GM23338 (cell line): Measurements from ENCODE around the gene HIVEP1. TPM values are rescaled to one million over a fixed set of nuclear protein-coding genes. Genes with fewer than 3 reads are reported as not detected.

ENCODE experiments used
- ATAC-seq: fragments of 200-7000 bp; cut with Tn5 transposase; 3 replicates; pipeline ENCODE4 v1.9.1; 2020
- DNase-seq: peaks from one replicate; pipeline ENCODE4 v3.0.0-alpha.2; 2015; ENCODE audit warnings: low spot score
- H2AFZ ChIP-seq: fragments of 200-600 bp; sonication (generic); 2 replicates; pipeline ENCODE4 v1.8.0; 2016; ENCODE audit warnings: antibody characterized with exemption, mild to moderate bottlenecking, moderate library complexity
- H3F3A ChIP-seq: fragments of 200-600 bp; sonication (generic); replicated peaks from 2 replicates; pipeline ENCODE4 v1.8.0; 2017; ENCODE audit warnings: antibody characterized with exemption, mixed run types, low read depth
- H3K27ac ChIP-seq: fragments of 200-600 bp; sonication (generic); 2 replicates; pipeline ENCODE4 v1.6.1; 2016; ENCODE audit warnings: low read depth
- H3K27me3 ChIP-seq: fragments of 200-600 bp; sonication (generic); 2 replicates; pipeline ENCODE4 v1.8.0; 2016; ENCODE audit warnings: mild to moderate bottlenecking, mixed run types, moderate library complexity; ENCODE audit not compliant: insufficient read depth
- H3K36me3 ChIP-seq: fragments of 200-600 bp; sonication (generic); 2 replicates; pipeline ENCODE4 v1.8.0; 2016; ENCODE audit warnings: mild to moderate bottlenecking; ENCODE audit not compliant: insufficient read depth
- H3K4me1 ChIP-seq: fragments of 200-600 bp; sonication (generic); 2 replicates; pipeline ENCODE4 v1.8.0; 2016; ENCODE audit warnings: mild to moderate bottlenecking, moderate library complexity; ENCODE audit not compliant: insufficient read depth
- H3K4me2 ChIP-seq: fragments of 200-600 bp; sonication (generic); 2 replicates; pipeline ENCODE4 v1.7.1; 2017; ENCODE audit warnings: mixed run types
- H3K4me3 ChIP-seq: fragments of 200-600 bp; sonication (generic); 2 replicates; pipeline ENCODE4 v1.6.1; 2016; ENCODE audit warnings: mixed run types
- H3K79me2 ChIP-seq: fragments of 200-600 bp; sonication (generic); replicated peaks from 2 replicates; pipeline ENCODE4 v1.8.0; 2017; ENCODE audit warnings: mild to moderate bottlenecking; ENCODE audit not compliant: insufficient read depth
- H3K9me2 ChIP-seq: fragments of 200-600 bp; sonication (generic); 2 replicates; pipeline ENCODE4 v1.8.0; 2017; ENCODE audit not compliant: insufficient read depth
- H4K20me1 ChIP-seq: fragments of 200-600 bp; sonication (generic); replicated peaks from 2 replicates; pipeline ENCODE4 v1.8.0; 2017; ENCODE audit warnings: mild to moderate bottlenecking; ENCODE audit not compliant: insufficient read depth
- H3K27ac Mint-ChIP-seq: 2 replicates; pipeline ENCODE4 v1.8.0; 2020; ENCODE audit warnings: inconsistent platforms, mild to moderate bottlenecking, moderate library complexity, mixed read lengths
- H3K27me3 Mint-ChIP-seq: 3 replicates; pipeline ENCODE4 v1.8.0; 2022; ENCODE audit warnings: low read depth, mild to moderate bottlenecking, moderate library complexity, mixed read lengths, inconsistent platforms; ENCODE audit not compliant: insufficient read depth, poor library complexity
- H3K36me3 Mint-ChIP-seq: 3 replicates; pipeline ENCODE4 v1.8.0; 2021; ENCODE audit warnings: low read depth, mild to moderate bottlenecking, inconsistent platforms, moderate library complexity, mixed read lengths
- H3K4me1 Mint-ChIP-seq: 3 replicates; pipeline ENCODE4 v1.8.0; 2020; ENCODE audit warnings: mild to moderate bottlenecking, inconsistent platforms, mixed read lengths
- H3K4me3 Mint-ChIP-seq: 3 replicates; pipeline ENCODE4 v1.8.0; 2021; ENCODE audit warnings: moderate library complexity, mild to moderate bottlenecking, inconsistent platforms, mixed read lengths
- H3K9me3 Mint-ChIP-seq: 3 replicates; pipeline ENCODE4 v1.8.0; 2020; ENCODE audit warnings: moderate library complexity, mild to moderate bottlenecking, inconsistent platforms, mixed read lengths
- CREB1 ChIP-seq: fragments of 250-450 bp; sonication (Bioruptor Pico); IDR thresholded peaks from 2 replicates; pipeline ENCODE4 v1.5.0; 2020; ENCODE audit warnings: low read depth, mild to moderate bottlenecking, moderate library complexity
- CTCF ChIP-seq, 2 experiments: fragments of 200-600 bp in 1 of 2; sonication (generic) in 1 of 2; conservative IDR thresholded peaks; 2 replicates each; pipeline versions ENCODE4 v1.5.1 to v1.6.1; 2016 to 2017; ENCODE audit warnings: antibody characterized with exemption in 2 of 2, low read depth in 2 of 2, mild to moderate bottlenecking in 2 of 2, moderate library complexity in 1 of 2
- EZH2 ChIP-seq: fragments of 200-600 bp; sonication (generic); IDR thresholded peaks from one replicate; pipeline ENCODE4 v1.8.0; 2017; ENCODE audit warnings: antibody characterized with exemption, mild to moderate bottlenecking, low read depth; ENCODE audit not compliant: unreplicated experiment
- EZH2phosphoT487 ChIP-seq: fragments of 200-600 bp; sonication (generic); IDR thresholded peaks from one replicate; pipeline ENCODE4 v1.8.1; 2018; ENCODE audit warnings: antibody characterized with exemption; ENCODE audit not compliant: unreplicated experiment
- JUNB ChIP-seq: IDR thresholded peaks from one replicate; pipeline ENCODE4 v1.6.1; 2016; ENCODE audit warnings: antibody characterized with exemption; ENCODE audit not compliant: unreplicated experiment
- NANOG ChIP-seq: IDR thresholded peaks from 2 replicates; pipeline ENCODE4 v1.6.1; 2016; ENCODE audit warnings: antibody characterized with exemption, borderline replicate concordance
- POLR2AphosphoS5 ChIP-seq: IDR thresholded peaks from 2 replicates; pipeline ENCODE4 v1.6.1; 2016; ENCODE audit warnings: antibody characterized with exemption, low read depth
- STAT1 ChIP-seq: IDR thresholded peaks from one replicate; pipeline ENCODE4 v1.6.1; 2016; ENCODE audit warnings: antibody characterized with exemption; ENCODE audit not compliant: unreplicated experiment
- ZNF114 ChIP-seq: fragments of 250-450 bp; sonication (Bioruptor Pico); IDR thresholded peaks from 2 replicates; pipeline ENCODE4 v1.5.0; 2020; ENCODE audit warnings: mild to moderate bottlenecking, moderate library complexity
- ZNF331 ChIP-seq: fragments of 250-450 bp; sonication (Bioruptor Pico); IDR thresholded peaks from 2 replicates; pipeline ENCODE4 v1.5.0; 2020; ENCODE audit warnings: low read depth, mild to moderate bottlenecking, moderate library complexity
- polyA plus RNA-seq: library from polyadenylated mRNA; unstranded; fragments of >200 nt; fragmentation: Nextera tagmentation; extraction: Ambion mirVana; gene quantifications from 2 replicates; pipeline ENCODE4 v1.2.1, GENCODE V29; 2016
- total RNA-seq: library from RNA; depleted of rRNA; stranded (reverse); fragments of >200 nt; shearing (Covaris generic); gene quantifications from 2 replicates; pipeline ENCODE4 v1.2.3, GENCODE V29; 2014
- TF ChIP-seq, protein P1 (sequence below): fragments of 250-450 bp; sonication (Bioruptor Pico); IDR thresholded peaks from 2 replicates; pipeline ENCODE4 v1.5.0; 2020; ENCODE audit warnings: mild to moderate bottlenecking, moderate library complexity
- TF ChIP-seq, protein P2 (sequence below): IDR thresholded peaks from one replicate; pipeline ENCODE4 v1.6.1; 2018; ENCODE audit warnings: antibody characterized with exemption; ENCODE audit not compliant: unreplicated experiment
- TF ChIP-seq, protein P3 (sequence below): IDR thresholded peaks from 2 replicates; pipeline ENCODE4 v1.6.1; 2016; ENCODE audit warnings: antibody characterized with exemption

HIVEP1 gene
- total and polyA plus RNA-seq, 2 experiments from 2014 or later: 10.1 to 21.7 TPM

DNA sequence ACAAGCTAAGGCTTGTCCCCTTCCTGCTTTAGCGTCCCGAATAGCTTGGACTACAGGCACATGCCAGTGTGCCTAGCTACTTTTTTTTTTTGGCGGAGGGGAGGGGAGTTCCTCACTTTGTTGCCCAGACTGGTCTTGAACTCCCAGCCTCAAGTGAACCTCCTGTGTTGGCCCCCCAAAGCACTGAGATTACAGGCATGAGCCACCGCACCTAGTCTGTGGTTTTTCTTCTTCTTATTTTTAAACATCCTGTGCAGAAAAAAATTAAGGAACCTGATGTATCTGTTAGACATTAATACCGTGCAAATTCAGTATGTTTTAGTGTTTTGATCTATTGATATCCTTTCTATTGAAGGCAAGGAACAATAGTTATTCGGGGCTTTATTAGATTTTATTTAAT is 25.7 kb downstream of the HIVEP1 start:
- H3K27ac ChIP-seq: no peak overlapping the region
- peak overlapping the region; percentile 88; the same call in 1 of the 2 replicates for H3K27ac Mint-ChIP-seq
- ATAC-seq (no peak), DNase-seq (no peak)
- no peaks in the 10 kb centered on the region for H3F3A ChIP-seq
- H3K4me1 Mint-ChIP-seq: peaks cover 53% of the 10 kb centered on the region
- H3K9me2 ChIP-seq: no peaks in the 10 kb centered on the region
- H3K36me3 ChIP-seq: no peaks in the 10 kb centered on the region
- no peak overlapping the region for H3K4me3 ChIP-seq
- no peak overlapping the region for H3K4me3 Mint-ChIP-seq
- no peak overlapping the region for H2AFZ ChIP-seq
- H3K9me3 Mint-ChIP-seq: peaks cover 3% of the 10 kb centered on the region; the same call in 2 of the 3 replicates
- peaks cover 16% of the 10 kb centered on the region; the same call in 2 of the 3 replicates for H3K36me3 Mint-ChIP-seq
- TF ChIP-seq POLR2AphosphoS5 (no peak), NANOG (no peak), CREB1 (CRISPR knock-in tag) (no peak), JUNB (no peak), STAT1 (no peak), CTCF (conservative IDR thresholded peaks at IDR 0.05; ENCODE audit: low read depth in 2 of 2) (no peak), ZNF331 (no peak), ZNF114 (CRISPR knock-in tag) (no peak), EZH2 (no peak), EZH2phosphoT487 (no peak)
- TF ChIP-seq, protein P1, sequence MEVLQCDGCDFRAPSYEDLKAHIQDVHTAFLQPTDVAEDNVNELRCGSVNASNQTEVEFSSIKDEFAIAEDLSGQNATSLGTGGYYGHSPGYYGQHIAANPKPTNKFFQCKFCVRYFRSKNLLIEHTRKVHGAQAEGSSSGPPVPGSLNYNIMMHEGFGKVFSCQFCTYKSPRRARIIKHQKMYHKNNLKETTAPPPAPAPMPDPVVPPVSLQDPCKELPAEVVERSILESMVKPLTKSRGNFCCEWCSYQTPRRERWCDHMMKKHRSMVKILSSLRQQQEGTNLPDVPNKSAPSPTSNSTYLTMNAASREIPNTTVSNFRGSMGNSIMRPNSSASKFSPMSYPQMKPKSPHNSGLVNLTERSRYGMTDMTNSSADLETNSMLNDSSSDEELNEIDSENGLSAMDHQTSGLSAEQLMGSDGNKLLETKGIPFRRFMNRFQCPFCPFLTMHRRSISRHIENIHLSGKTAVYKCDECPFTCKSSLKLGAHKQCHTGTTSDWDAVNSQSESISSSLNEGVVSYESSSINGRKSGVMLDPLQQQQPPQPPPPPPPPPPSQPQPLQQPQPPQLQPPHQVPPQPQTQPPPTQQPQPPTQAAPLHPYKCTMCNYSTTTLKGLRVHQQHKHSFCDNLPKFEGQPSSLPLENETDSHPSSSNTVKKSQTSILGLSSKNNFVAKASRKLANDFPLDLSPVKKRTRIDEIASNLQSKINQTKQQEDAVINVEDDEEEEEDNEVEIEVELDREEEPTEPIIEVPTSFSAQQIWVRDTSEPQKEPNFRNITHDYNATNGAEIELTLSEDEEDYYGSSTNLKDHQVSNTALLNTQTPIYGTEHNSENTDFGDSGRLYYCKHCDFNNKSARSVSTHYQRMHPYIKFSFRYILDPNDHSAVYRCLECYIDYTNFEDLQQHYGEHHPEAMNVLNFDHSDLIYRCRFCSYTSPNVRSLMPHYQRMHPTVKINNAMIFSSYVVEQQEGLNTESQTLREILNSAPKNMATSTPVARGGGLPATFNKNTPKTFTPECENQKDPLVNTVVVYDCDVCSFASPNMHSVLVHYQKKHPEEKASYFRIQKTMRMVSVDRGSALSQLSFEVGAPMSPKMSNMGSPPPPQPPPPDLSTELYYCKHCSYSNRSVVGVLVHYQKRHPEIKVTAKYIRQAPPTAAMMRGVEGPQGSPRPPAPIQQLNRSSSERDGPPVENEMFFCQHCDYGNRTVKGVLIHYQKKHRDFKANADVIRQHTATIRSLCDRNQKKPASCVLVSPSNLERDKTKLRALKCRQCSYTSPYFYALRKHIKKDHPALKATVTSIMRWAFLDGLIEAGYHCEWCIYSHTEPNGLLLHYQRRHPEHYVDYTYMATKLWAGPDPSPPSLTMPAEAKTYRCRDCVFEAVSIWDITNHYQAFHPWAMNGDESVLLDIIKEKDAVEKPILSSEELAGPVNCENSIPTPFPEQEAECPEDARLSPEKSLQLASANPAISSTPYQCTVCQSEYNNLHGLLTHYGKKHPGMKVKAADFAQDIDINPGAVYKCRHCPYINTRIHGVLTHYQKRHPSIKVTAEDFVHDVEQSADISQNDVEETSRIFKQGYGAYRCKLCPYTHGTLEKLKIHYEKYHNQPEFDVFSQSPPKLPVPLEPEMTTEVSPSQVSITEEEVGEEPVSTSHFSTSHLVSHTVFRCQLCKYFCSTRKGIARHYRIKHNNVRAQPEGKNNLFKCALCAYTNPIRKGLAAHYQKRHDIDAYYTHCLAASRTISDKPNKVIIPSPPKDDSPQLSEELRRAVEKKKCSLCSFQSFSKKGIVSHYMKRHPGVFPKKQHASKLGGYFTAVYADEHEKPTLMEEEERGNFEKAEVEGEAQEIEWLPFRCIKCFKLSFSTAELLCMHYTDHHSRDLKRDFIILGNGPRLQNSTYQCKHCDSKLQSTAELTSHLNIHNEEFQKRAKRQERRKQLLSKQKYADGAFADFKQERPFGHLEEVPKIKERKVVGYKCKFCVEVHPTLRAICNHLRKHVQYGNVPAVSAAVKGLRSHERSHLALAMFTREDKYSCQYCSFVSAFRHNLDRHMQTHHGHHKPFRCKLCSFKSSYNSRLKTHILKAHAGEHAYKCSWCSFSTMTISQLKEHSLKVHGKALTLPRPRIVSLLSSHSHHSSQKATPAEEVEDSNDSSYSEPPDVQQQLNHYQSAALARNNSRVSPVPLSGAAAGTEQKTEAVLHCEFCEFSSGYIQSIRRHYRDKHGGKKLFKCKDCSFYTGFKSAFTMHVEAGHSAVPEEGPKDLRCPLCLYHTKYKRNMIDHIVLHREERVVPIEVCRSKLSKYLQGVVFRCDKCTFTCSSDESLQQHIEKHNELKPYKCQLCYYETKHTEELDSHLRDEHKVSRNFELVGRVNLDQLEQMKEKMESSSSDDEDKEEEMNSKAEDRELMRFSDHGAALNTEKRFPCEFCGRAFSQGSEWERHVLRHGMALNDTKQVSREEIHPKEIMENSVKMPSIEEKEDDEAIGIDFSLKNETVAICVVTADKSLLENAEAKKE (CRISPR knock-in tag): no peak
- TF ChIP-seq, protein P2, sequence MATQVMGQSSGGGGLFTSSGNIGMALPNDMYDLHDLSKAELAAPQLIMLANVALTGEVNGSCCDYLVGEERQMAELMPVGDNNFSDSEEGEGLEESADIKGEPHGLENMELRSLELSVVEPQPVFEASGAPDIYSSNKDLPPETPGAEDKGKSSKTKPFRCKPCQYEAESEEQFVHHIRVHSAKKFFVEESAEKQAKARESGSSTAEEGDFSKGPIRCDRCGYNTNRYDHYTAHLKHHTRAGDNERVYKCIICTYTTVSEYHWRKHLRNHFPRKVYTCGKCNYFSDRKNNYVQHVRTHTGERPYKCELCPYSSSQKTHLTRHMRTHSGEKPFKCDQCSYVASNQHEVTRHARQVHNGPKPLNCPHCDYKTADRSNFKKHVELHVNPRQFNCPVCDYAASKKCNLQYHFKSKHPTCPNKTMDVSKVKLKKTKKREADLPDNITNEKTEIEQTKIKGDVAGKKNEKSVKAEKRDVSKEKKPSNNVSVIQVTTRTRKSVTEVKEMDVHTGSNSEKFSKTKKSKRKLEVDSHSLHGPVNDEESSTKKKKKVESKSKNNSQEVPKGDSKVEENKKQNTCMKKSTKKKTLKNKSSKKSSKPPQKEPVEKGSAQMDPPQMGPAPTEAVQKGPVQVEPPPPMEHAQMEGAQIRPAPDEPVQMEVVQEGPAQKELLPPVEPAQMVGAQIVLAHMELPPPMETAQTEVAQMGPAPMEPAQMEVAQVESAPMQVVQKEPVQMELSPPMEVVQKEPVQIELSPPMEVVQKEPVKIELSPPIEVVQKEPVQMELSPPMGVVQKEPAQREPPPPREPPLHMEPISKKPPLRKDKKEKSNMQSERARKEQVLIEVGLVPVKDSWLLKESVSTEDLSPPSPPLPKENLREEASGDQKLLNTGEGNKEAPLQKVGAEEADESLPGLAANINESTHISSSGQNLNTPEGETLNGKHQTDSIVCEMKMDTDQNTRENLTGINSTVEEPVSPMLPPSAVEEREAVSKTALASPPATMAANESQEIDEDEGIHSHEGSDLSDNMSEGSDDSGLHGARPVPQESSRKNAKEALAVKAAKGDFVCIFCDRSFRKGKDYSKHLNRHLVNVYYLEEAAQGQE: no peak
- TF ChIP-seq, protein P3, sequence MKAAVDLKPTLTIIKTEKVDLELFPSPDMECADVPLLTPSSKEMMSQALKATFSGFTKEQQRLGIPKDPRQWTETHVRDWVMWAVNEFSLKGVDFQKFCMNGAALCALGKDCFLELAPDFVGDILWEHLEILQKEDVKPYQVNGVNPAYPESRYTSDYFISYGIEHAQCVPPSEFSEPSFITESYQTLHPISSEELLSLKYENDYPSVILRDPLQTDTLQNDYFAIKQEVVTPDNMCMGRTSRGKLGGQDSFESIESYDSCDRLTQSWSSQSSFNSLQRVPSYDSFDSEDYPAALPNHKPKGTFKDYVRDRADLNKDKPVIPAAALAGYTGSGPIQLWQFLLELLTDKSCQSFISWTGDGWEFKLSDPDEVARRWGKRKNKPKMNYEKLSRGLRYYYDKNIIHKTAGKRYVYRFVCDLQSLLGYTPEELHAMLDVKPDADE: no peak
- peaks cover 12% of the 10 kb centered on the region for H3K4me1 ChIP-seq
- peaks cover 8% of the 10 kb centered on the region; the same call in 1 of the 2 replicates for H4K20me1 ChIP-seq
- H3K27me3 Mint-ChIP-seq: peaks cover 2% of the 10 kb centered on the region
- peaks cover 98% of the 10 kb centered on the region for H3K79me2 ChIP-seq
- no peaks in the 10 kb centered on the region for H3K27me3 ChIP-seq
- no peak overlapping the region for H3K4me2 ChIP-seq
